Measurements from ENCODE around the gene GNAL. TPM values are rescaled to one million over a fixed set of nuclear protein-coding genes. Genes with fewer than 3 reads are reported as not detected.

GNAL gene
- total RNA-seq, 1 donor from 2014 or later, result 1.1 TPM

DNA sequence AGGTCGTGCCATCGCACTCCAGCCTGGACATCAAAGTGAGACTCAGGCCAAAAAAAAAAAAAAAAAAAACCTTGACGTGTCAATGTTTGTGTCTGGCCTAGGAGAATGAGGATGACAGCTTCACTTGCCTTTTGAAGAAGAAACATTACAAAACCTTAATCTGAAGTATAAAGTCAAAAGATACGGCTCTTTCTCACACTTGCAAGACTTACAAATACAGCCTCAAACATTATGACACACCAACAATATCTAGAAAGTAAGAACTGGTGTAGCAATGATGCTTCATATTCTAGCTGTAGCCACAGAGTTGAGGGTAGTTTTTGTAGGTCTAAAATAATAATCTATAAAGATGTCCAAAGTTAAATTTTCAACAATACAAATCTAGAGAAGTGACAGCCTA lies 193.6 kb downstream of the GNAL start:
- TF ChIP-seq, protein P1, sequence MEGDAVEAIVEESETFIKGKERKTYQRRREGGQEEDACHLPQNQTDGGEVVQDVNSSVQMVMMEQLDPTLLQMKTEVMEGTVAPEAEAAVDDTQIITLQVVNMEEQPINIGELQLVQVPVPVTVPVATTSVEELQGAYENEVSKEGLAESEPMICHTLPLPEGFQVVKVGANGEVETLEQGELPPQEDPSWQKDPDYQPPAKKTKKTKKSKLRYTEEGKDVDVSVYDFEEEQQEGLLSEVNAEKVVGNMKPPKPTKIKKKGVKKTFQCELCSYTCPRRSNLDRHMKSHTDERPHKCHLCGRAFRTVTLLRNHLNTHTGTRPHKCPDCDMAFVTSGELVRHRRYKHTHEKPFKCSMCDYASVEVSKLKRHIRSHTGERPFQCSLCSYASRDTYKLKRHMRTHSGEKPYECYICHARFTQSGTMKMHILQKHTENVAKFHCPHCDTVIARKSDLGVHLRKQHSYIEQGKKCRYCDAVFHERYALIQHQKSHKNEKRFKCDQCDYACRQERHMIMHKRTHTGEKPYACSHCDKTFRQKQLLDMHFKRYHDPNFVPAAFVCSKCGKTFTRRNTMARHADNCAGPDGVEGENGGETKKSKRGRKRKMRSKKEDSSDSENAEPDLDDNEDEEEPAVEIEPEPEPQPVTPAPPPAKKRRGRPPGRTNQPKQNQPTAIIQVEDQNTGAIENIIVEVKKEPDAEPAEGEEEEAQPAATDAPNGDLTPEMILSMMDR (IDR thresholded peaks at IDR 0.05; ENCODE audit: borderline replicate concordance), result no peak
- Histone ChIP-seq H3K36me3 (peaks cover 52% of the 10 kb centered on the region), H3K27me3 (ENCODE audit: low read depth) (no peaks in the 10 kb centered on the region), H3K27ac (replicated peaks) (no peak overlapping the region), H3K4me3 (no peak overlapping the region), H3K4me1 (no peaks in the 10 kb centered on the region), H3K9me3 (replicated peaks) (no peaks in the 10 kb centered on the region)
- no peak for DNase-seq
- intact Hi-C loops (cut with micrococcal nuclease), result no loop called here

DNA sequence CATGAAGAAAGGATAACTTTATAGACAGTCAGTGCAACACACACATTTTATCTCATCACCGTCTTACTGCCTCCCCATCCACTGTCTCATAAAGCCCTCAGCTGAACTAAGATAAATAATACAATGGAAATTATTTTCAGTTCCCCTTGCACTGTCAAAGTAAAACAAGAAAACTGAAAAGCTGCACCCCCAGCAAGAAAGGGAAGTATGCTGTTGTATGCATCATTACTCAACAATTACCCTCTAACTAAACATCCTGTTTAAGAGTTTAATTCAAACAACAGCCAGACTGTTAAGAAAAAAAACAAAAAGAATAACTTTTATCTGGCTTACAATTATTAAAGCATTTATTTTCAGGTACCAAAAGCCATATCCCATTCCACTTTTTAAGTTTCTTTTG lies 194.1 kb downstream of the GNAL start:
- Histone ChIP-seq H3K27me3 (ENCODE audit: low read depth) (no peaks in the 10 kb centered on the region), H3K27ac (replicated peaks) (no peak overlapping the region), H3K4me3 (no peak overlapping the region), H3K9me3 (replicated peaks) (no peaks in the 10 kb centered on the region), H3K36me3 (peaks cover 57% of the 10 kb centered on the region), H3K4me1 (no peaks in the 10 kb centered on the region)
- TF ChIP-seq, protein P1 (IDR thresholded peaks at IDR 0.05; ENCODE audit: borderline replicate concordance), result no peak
- DNase-seq, result no peak
- intact Hi-C loops (cut with micrococcal nuclease), result no loop called here

DNA sequence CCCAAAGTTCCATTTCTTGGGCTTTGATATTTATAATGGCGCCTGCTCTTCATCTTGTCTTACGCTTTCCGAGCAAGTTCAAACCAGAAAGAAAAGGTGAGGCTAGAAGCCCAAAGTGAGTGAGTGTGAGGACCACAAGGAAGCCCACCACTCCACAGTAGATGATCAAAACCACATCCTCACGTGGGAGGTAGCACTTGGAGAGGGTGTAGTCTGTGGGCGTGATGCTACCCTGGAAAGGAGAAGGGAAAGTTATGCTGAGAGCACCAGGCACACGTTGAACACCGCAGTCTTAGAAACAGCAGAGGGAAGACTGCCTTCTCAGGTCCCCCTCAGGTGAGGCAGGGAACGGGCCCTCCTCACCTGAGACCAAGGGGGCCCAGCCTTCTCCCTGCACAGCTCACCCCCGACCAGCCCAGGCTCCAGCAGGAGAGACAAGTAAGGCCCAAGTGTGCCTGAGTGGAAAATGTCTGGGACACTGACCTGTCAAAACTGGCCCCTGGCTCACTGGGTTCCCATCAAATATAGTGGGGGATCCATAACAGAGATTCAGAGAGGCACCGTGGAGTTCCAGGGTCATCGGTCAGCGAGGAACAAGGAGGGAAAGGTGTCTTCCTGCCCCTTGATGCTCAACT lies 195.4 kb downstream of the GNAL start:
- no peak for DNase-seq
- Histone ChIP-seq H3K4me1 (no peaks in the 10 kb centered on the region), H3K36me3 (peaks cover 71% of the 10 kb centered on the region), H3K9me3 (replicated peaks) (no peaks in the 10 kb centered on the region), H3K27me3 (ENCODE audit: low read depth) (no peaks in the 10 kb centered on the region), H3K27ac (replicated peaks) (no peak overlapping the region), H3K4me3 (no peak overlapping the region)
- TF ChIP-seq, protein P1 (IDR thresholded peaks at IDR 0.05; ENCODE audit: borderline replicate concordance), result no peak
- intact Hi-C loops (cut with micrococcal nuclease), result no loop called here

DNA sequence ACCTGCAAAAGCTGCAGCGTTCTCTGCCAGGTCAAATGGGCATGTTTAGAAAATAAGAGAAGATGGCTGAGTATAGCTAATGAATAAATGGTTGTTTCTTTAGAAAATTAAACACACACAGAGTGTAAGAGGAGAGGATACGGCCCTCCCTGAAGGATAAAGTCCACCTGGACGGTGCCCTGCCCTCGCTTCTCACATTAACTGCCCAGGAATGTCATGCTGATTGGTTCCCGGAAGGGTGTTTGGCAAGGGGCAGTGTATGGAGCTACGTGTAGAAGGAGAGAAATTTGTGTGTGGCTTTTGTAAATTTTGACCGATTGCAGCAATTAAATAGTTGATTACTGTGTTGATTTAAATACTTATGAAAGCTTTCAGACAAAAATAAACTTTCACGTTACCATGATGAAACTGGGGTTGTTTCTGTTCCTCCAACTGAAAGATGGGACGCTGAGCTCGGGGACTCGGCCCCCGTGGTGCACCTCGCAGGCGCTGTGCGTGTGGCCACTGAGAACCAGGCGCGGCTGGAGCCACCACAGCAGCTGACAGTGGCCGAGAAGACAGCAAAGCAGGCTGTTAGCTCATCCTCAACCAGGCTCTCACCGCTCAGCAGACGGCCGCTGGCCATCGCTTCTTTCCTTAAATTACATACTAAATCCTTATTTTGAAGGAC lies 196.3 kb downstream of the GNAL start:
- Histone ChIP-seq H3K27ac (replicated peaks) (no peak overlapping the region), H3K36me3 (peaks cover 80% of the 10 kb centered on the region), H3K27me3 (ENCODE audit: low read depth) (no peaks in the 10 kb centered on the region), H3K4me1 (no peaks in the 10 kb centered on the region), H3K4me3 (no peak overlapping the region), H3K9me3 (replicated peaks) (no peaks in the 10 kb centered on the region)
- DNase-seq, result no peak
- intact Hi-C loops (cut with micrococcal nuclease), result no loop called here
- TF ChIP-seq, protein P1 (IDR thresholded peaks at IDR 0.05; ENCODE audit: borderline replicate concordance), result no peak

DNA sequence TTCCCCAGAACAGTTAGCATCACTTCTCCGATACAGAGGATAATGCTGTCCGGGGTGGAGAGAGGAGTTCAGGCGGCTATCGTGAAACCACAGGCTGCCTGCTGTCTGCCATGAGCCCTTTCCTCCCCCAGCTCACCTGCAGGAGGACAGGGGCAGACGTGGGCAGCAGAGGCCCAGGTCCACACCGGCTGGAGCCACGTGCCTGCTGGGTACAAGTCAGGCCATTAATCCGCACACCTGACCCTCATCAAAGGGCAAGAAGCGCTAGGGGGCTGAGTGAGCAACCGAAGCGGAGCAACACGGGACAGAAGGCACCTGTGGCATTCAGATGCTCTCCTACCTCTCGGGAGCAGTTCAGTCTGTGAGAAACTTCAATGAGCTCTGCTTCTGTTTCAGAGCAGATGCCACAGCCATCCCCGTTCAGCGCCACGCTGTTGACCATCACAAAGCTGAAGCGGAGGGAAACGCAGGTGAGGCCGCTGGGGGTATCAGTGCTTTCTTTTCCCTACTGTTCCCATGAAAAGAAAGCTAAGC lies 197.6 kb downstream of the GNAL start:
- no peak overlapping the region for H3K4me3 ChIP-seq
- no peak for DNase-seq
- H3K27ac ChIP-seq (replicated peaks), result no peak overlapping the region
- H3K4me1 ChIP-seq, result no peaks in the 10 kb centered on the region
- no peaks in the 10 kb centered on the region for H3K27me3 ChIP-seq (ENCODE audit: low read depth)
- TF ChIP-seq, protein P1 (IDR thresholded peaks at IDR 0.05; ENCODE audit: borderline replicate concordance), result no peak
- no peaks in the 10 kb centered on the region for H3K9me3 ChIP-seq (replicated peaks)
- H3K36me3 ChIP-seq, result peaks cover 81% of the 10 kb centered on the region
- intact Hi-C loops (cut with micrococcal nuclease), result no loop called here

Data from left ventricle myocardium inferior (tissue), 1 donor.